Mesothelial cell of epicardium (in vitro differentiated cells): ENCODE data around the gene SLC24A1. TPM values are rescaled to one million over a fixed set of nuclear protein-coding genes. Genes with fewer than 3 reads are reported as not detected.

Experiments
- DNase-seq, 2 experiments: peaks; one replicate each; pipeline ENCODE4 v3.0.0; 2021; ENCODE audit warnings: low spot score in 2 of 2; ENCODE audit not compliant: unreplicated experiment in 2 of 2
- H3K27ac Mint-ChIP-seq: 2 replicates; pipeline ENCODE4 v1.8.0; 2021; ENCODE audit warnings: mixed read lengths
- H3K27me3 Mint-ChIP-seq: 2 replicates; pipeline ENCODE4 v1.8.0; 2021; ENCODE audit warnings: low read depth, mixed read lengths
- H3K36me3 Mint-ChIP-seq: 2 replicates; pipeline ENCODE4 v1.8.0; 2021; ENCODE audit warnings: mixed read lengths
- H3K4me1 Mint-ChIP-seq: 2 replicates; pipeline ENCODE4 v1.8.0; 2021; ENCODE audit warnings: mixed read lengths
- H3K4me3 Mint-ChIP-seq: 2 replicates; pipeline ENCODE4 v1.8.0; 2021; ENCODE audit warnings: mild to moderate bottlenecking, moderate library complexity, mixed read lengths
- H3K9me3 Mint-ChIP-seq: 2 replicates; pipeline ENCODE4 v1.8.0; 2021; ENCODE audit warnings: mixed read lengths
- total RNA-seq: library from RNA; stranded (reverse); gene quantifications from 3 replicates; pipeline ENCODE4 v1.2.1, GENCODE V29; 2021
- TF ChIP-seq, protein P1 (sequence below): fragments of 200-600 bp; sonication (generic); IDR thresholded peaks from one replicate; pipeline ENCODE4 v1.5.0; 2021; ENCODE audit warnings: antibody characterized with exemption; ENCODE audit not compliant: unreplicated experiment

SLC24A1 gene
- total RNA-seq, 1 donor from 2014 or later = 22.8 TPM

DNA sequence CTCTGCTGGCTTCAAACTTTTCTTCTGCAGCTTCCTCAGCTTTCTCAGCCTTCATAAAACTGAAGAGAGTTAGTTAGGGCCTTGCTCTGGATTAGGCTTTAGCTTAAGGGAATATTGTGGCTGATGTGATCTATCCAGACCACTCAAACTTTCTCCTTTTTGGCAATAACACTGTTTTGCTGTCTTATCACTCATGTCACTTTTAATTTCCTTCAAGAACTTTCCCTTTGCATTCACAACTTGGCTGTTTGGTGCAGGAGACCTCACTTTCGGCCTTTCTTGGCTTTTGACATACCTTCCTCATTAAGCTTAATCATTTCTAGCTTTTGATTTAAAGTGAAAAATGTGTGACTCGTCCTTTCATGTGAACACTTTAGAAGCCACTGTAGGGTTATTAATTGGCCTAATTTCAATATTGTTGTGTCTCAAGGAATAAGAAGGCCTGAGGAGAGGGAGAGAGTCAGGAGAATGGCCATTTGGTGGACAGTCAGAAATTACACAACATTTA lies 60.7 kb downstream of the SLC24A1 start:
- TF ChIP-seq, protein P1, sequence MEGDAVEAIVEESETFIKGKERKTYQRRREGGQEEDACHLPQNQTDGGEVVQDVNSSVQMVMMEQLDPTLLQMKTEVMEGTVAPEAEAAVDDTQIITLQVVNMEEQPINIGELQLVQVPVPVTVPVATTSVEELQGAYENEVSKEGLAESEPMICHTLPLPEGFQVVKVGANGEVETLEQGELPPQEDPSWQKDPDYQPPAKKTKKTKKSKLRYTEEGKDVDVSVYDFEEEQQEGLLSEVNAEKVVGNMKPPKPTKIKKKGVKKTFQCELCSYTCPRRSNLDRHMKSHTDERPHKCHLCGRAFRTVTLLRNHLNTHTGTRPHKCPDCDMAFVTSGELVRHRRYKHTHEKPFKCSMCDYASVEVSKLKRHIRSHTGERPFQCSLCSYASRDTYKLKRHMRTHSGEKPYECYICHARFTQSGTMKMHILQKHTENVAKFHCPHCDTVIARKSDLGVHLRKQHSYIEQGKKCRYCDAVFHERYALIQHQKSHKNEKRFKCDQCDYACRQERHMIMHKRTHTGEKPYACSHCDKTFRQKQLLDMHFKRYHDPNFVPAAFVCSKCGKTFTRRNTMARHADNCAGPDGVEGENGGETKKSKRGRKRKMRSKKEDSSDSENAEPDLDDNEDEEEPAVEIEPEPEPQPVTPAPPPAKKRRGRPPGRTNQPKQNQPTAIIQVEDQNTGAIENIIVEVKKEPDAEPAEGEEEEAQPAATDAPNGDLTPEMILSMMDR = no peak
- H3K27ac Mint-ChIP-seq = no peak overlapping the region
- H3K4me3 Mint-ChIP-seq = no peak overlapping the region
- no peak for DNase-seq
- H3K36me3 Mint-ChIP-seq = peaks cover 8% of the 10 kb centered on the region
- H3K4me1 Mint-ChIP-seq = no peaks in the 10 kb centered on the region
- H3K27me3 Mint-ChIP-seq = no peaks in the 10 kb centered on the region
- H3K9me3 Mint-ChIP-seq = peaks cover 13% of the 10 kb centered on the region

- TF ChIP-seq, protein P1 = no peak
- Mint-ChIP-seq H3K27ac (no peak overlapping the region), H3K9me3 (peaks cover 18% of the 10 kb centered on the region), H3K4me1 (no peaks in the 10 kb centered on the region), H3K27me3 (no peaks in the 10 kb centered on the region), H3K4me3 (no peak overlapping the region), H3K36me3 (peaks cover 45% of the 10 kb centered on the region)
- no peak for DNase-seq
These were observed 66.7 kb downstream of the SLC24A1 start for GRCh38 chr15:65688462-65688861.

DNA sequence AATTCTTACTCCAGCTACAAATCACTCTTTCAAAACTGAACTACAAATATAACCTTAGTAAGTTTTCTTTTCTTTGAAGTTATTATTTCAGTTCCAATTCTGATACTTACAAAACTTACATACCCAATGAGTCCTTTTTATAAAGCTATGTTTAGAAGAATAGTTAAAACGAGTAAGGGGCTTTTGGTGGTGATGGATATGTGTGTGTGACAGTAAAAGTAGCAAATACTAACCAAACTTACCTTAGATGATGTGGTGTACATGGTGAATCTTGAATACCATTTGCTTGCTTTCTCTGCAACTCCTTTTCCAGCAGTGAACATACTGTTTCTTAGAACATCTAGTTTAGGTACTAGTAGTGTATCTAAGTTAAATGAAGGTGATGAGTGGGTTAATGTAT lies 68.4 kb downstream of the SLC24A1 start:
- peaks cover 43% of the 10 kb centered on the region for H3K36me3 Mint-ChIP-seq
- peaks cover 18% of the 10 kb centered on the region for H3K9me3 Mint-ChIP-seq
- H3K4me1 Mint-ChIP-seq = peaks cover 3% of the 10 kb centered on the region
- DNase-seq = no peak
- no peak overlapping the region for H3K4me3 Mint-ChIP-seq
- H3K27me3 Mint-ChIP-seq = no peaks in the 10 kb centered on the region
- TF ChIP-seq, protein P1 = no peak
- H3K27ac Mint-ChIP-seq = no peak overlapping the region

GRCh38 chr15:65690778-65691177 lies 69.0 kb downstream of the SLC24A1 start:
- no peaks in the 10 kb centered on the region for H3K27me3 Mint-ChIP-seq
- H3K36me3 Mint-ChIP-seq = peaks cover 43% of the 10 kb centered on the region
- peaks cover 3% of the 10 kb centered on the region for H3K4me1 Mint-ChIP-seq
- H3K9me3 Mint-ChIP-seq = peaks cover 18% of the 10 kb centered on the region
- TF ChIP-seq, protein P1 = no peak
- H3K4me3 Mint-ChIP-seq = no peak overlapping the region
- no peak for DNase-seq
- H3K27ac Mint-ChIP-seq = no peak overlapping the region

GRCh38 chr15:65695081-65695480 lies 73.3 kb downstream of the SLC24A1 start:
- Mint-ChIP-seq H3K4me3 (no peak overlapping the region), H3K9me3 (no peaks in the 10 kb centered on the region)
- TF ChIP-seq, protein P1 = no peak

More at GRCh38 chr15:65695081-65695480, 73.3 kb downstream of the SLC24A1 start:
- peaks cover 16% of the 10 kb centered on the region for H3K36me3 Mint-ChIP-seq
- H3K4me1 Mint-ChIP-seq = peaks cover 3% of the 10 kb centered on the region
- DNase-seq = no peak
- no peaks in the 10 kb centered on the region for H3K27me3 Mint-ChIP-seq
- no peak overlapping the region for H3K27ac Mint-ChIP-seq

Other genes with a start within 250 kb of the SLC24A1 start
- gene IGDCC3, start 243.9 kb upstream of the SLC24A1 start, total RNA-seq = 34.8 to 40.6 TPM (median 35.1 TPM) in 3 replicates
- gene IGDCC4, start 199.0 kb upstream of the SLC24A1 start, total RNA-seq = 38.6 to 43.3 TPM (median 43.2 TPM) in 3 replicates
- 27.4 to 31.6 TPM (median 31.5 TPM) in 3 replicates for gene DPP8, start 104.2 kb upstream of the SLC24A1 start, total RNA-seq
- 110 to 113 TPM (median 111 TPM) in 3 replicates for gene HACD3, start 91.5 kb upstream of the SLC24A1 start, total RNA-seq
- gene INTS14, start 10.8 kb upstream of the SLC24A1 start, total RNA-seq = 49.0 to 50.8 TPM (median 49.0 TPM) in 3 replicates
- gene DENND4A, start 170.4 kb downstream of the SLC24A1 start, total RNA-seq = 19.5 to 23.3 TPM (median 21.5 TPM) in 3 replicates
- gene RAB11A, start 247.6 kb downstream of the SLC24A1 start, total RNA-seq = 197 to 213 TPM (median 204 TPM) in 3 replicates